Muscle layer of colon (tissue), 2 donors: ENCODE data around the gene FBXO8.
"Not testable (repeated sequence)": the region's sequence is repeated elsewhere in the genome, so short reads cannot be mapped to it uniquely, and the experiment has no call there.

Experiments
- H3K27ac ChIP-seq: one replicate; pipeline ENCODE4 v1.7.0; 2013; ENCODE audit warnings: low read depth, mild to moderate bottlenecking, low read length, moderate library complexity
- H3K27me3 ChIP-seq, 2 donors: one replicate each; pipeline ENCODE4 v1.7.0; 2013; ENCODE audit warnings: low read length in 2 of 2, mild to moderate bottlenecking in 2 of 2; ENCODE audit not compliant: insufficient read depth in 2 of 2, control insufficient read depth in 1 of 2
- H3K36me3 ChIP-seq: one replicate; pipeline ENCODE4 v1.7.0; 2013; ENCODE audit warnings: mild to moderate bottlenecking, low read length; ENCODE audit not compliant: insufficient read depth
- H3K4me1 ChIP-seq: one replicate; pipeline ENCODE4 v1.7.0; 2013; ENCODE audit warnings: mild to moderate bottlenecking, low read length; ENCODE audit not compliant: insufficient read depth
- H3K4me3 ChIP-seq, 2 donors: one replicate each; pipeline ENCODE4 v1.7.0; 2013; ENCODE audit warnings: low read length in 2 of 2, low read depth in 1 of 2, mild to moderate bottlenecking in 1 of 2, moderate library complexity in 1 of 2
- H3K9ac ChIP-seq: one replicate; pipeline ENCODE4 v1.7.0; 2013; ENCODE audit warnings: low read length
- H3K9me3 ChIP-seq: one replicate; pipeline ENCODE4 v1.7.0; 2013; ENCODE audit warnings: mild to moderate bottlenecking, low read length
- donor health status: abdominal sarcoma.
- donor health status: Adenocarcinoma of cecum.

The FBXO8 gene

GRCh38 chr4:174262624-174263444 lies 20.6 kb downstream of the FBXO8 start:
- no peak overlapping the region for H3K27ac ChIP-seq
- no peaks in the 10 kb centered on the region for H3K9me3 ChIP-seq
- no peak overlapping the region for H3K9ac ChIP-seq
- peaks cover 43% of the 10 kb centered on the region for H3K4me1 ChIP-seq
- no peaks in the 10 kb centered on the region for H3K27me3 ChIP-seq
- H3K36me3 ChIP-seq = peaks cover 4% of the 10 kb centered on the region
- H3K4me3 ChIP-seq = no peak overlapping the region

GRCh38 chr4:174261432-174261831 lies 22.0 kb downstream of the FBXO8 start:
- not testable (repeated sequence) for H3K27ac ChIP-seq, H3K9me3 ChIP-seq, H3K9ac ChIP-seq, H3K27me3 ChIP-seq, H3K4me3 ChIP-seq, H3K36me3 ChIP-seq
- peaks cover 44% of the 10 kb centered on the region for H3K4me1 ChIP-seq

DNA sequence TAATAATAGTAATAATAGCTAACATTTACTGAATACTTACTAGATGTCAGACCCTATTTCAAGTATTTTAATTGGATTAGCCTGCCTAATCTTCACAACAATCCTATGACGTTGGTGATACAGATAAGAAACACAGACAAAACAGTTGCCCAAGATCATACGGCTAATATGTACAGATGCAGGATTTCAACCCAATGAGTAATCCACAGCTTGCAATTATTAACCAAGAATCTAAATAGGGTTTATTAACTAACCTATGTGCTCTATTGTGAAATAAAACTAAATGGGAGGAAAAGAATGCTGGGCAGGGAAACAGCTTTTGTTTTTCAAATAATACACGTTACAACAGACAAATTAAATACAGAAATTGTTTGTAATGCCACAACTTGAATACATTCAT lies 23.4 kb downstream of the FBXO8 start:
- no peaks in the 10 kb centered on the region for H3K9me3 ChIP-seq
- H3K4me3 ChIP-seq = peak overlapping the region in 1 of 2 donors; percentile 37
- peak overlapping the region; percentile 24 for H3K27ac ChIP-seq
- H3K36me3 ChIP-seq = peaks cover 4% of the 10 kb centered on the region
- peaks cover 41% of the 10 kb centered on the region for H3K4me1 ChIP-seq
- no peaks in the 10 kb centered on the region for H3K27me3 ChIP-seq
- no peak overlapping the region for H3K9ac ChIP-seq

- no peak overlapping the region for H3K27ac ChIP-seq
- H3K9ac ChIP-seq = no peak overlapping the region
- H3K4me3 ChIP-seq = no peak overlapping the region
- peaks cover 36% of the 10 kb centered on the region for H3K4me1 ChIP-seq
- H3K27me3 ChIP-seq = no peaks in the 10 kb centered on the region
- H3K9me3 ChIP-seq = no peaks in the 10 kb centered on the region
- H3K36me3 ChIP-seq = peaks cover 4% of the 10 kb centered on the region
Observed at GRCh38 chr4:174259580-174259979, 23.9 kb downstream of the FBXO8 start.

GRCh38 chr4:174256277-174256713 lies 27.2 kb downstream of the FBXO8 start:
- Histone ChIP-seq H3K9me3 (no peaks in the 10 kb centered on the region), H3K36me3 (peaks cover 4% of the 10 kb centered on the region), H3K27ac (no peak overlapping the region), H3K4me3 (no peak overlapping the region), H3K9ac (no peak overlapping the region), H3K4me1 (peaks cover 30% of the 10 kb centered on the region), H3K27me3 (no peaks in the 10 kb centered on the region)

DNA sequence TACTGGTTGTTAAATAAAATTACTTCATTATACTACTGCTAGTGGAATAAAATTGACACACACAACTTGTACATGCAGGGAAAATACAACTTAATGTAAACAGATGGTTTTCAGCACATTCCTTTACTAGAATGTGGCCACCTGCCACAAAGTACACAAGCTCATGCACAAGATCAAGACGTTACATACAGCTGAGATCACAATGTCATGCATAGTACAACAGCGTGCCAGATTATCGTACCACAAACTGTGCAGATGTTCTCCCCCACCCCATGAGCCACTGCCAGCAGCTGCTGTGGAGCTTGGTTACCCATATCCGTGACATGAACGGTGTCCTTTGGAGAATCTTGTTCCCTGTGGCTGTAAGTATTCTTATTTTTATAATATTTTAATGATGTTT lies 27.7 kb downstream of the FBXO8 start:
- H3K4me3 ChIP-seq = no peak overlapping the region
- H3K27me3 ChIP-seq = no peaks in the 10 kb centered on the region
- H3K4me1 ChIP-seq = peaks cover 29% of the 10 kb centered on the region
- no peak overlapping the region for H3K27ac ChIP-seq
- peaks cover 4% of the 10 kb centered on the region for H3K36me3 ChIP-seq
- H3K9ac ChIP-seq = no peak overlapping the region
- no peaks in the 10 kb centered on the region for H3K9me3 ChIP-seq

DNA sequence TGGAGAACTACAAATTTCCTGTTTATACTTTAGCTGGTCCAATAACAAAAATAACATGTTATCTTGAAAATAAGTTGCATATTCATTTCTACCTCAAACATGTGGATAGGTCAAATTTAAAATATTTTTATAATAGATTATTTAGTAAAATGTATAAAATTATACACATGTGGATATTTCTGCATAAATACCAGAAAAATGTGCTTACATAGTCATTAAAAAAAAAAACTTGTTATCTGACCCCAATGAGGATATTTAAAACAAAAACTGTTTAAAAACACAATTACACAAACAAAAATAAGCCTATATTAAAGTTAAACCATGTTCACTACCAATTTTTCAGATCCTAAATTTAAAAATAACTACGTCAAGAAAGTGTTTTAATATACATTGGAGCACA lies 28.1 kb downstream of the FBXO8 start:
- Histone ChIP-seq H3K4me3 (no peak overlapping the region), H3K4me1 (peaks cover 25% of the 10 kb centered on the region), H3K36me3 (peaks cover 4% of the 10 kb centered on the region), H3K9me3 (no peaks in the 10 kb centered on the region), H3K27ac (no peak overlapping the region), H3K27me3 (no peaks in the 10 kb centered on the region), H3K9ac (no peak overlapping the region)

DNA sequence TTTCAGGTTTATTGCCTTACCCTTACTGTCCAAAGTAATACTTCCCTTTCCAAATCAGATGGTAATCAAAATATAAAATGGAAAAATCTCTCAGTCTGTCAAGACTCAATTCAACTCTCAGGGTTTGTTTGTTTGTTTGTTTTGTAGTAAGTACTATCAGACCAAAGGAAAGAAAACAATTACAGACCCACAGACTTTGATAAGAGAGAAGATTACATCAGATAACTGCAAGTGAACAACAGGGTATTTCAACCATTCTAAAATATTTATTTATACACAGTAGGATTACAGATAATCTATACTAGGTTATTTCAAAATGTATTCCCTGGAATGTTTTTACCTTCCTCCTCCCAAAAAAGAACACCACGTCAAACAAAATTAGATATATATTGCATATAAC lies 28.9 kb downstream of the FBXO8 start:
- no peak overlapping the region for H3K4me3 ChIP-seq
- H3K9me3 ChIP-seq = no peaks in the 10 kb centered on the region
- H3K9ac ChIP-seq = no peak overlapping the region
- H3K27me3 ChIP-seq = no peaks in the 10 kb centered on the region
- H3K36me3 ChIP-seq = peaks cover 4% of the 10 kb centered on the region
- H3K27ac ChIP-seq = no peak overlapping the region
- H3K4me1 ChIP-seq = peaks cover 22% of the 10 kb centered on the region

GRCh38 chr4:174252412-174252811 lies 31.1 kb downstream of the FBXO8 start:
- no peaks in the 10 kb centered on the region for H3K27me3 ChIP-seq
- no peaks in the 10 kb centered on the region for H3K36me3 ChIP-seq
- no peak overlapping the region for H3K27ac ChIP-seq
- H3K9me3 ChIP-seq = no peaks in the 10 kb centered on the region
- no peak overlapping the region for H3K9ac ChIP-seq
- peaks cover 31% of the 10 kb centered on the region for H3K4me1 ChIP-seq
- H3K4me3 ChIP-seq = no peak overlapping the region

- Histone ChIP-seq H3K4me1 (peaks cover 18% of the 10 kb centered on the region), H3K27me3 (no peaks in the 10 kb centered on the region), H3K36me3 (no peaks in the 10 kb centered on the region), H3K9me3 (no peaks in the 10 kb centered on the region), H3K4me3 (no peak overlapping the region), H3K9ac (no peak overlapping the region), H3K27ac (peak overlapping the region; percentile 48)
Observed at GRCh38 chr4:174248407-174248806, 35.1 kb downstream of the FBXO8 start.

GRCh38 chr4:174245714-174246113 lies 37.8 kb downstream of the FBXO8 start:
- Histone ChIP-seq H3K9ac (no peak overlapping the region), H3K9me3 (no peaks in the 10 kb centered on the region), H3K27ac (no peak overlapping the region), H3K4me1 (peaks cover 22% of the 10 kb centered on the region), H3K27me3 (no peaks in the 10 kb centered on the region), H3K4me3 (no peak overlapping the region), H3K36me3 (no peaks in the 10 kb centered on the region)

DNA sequence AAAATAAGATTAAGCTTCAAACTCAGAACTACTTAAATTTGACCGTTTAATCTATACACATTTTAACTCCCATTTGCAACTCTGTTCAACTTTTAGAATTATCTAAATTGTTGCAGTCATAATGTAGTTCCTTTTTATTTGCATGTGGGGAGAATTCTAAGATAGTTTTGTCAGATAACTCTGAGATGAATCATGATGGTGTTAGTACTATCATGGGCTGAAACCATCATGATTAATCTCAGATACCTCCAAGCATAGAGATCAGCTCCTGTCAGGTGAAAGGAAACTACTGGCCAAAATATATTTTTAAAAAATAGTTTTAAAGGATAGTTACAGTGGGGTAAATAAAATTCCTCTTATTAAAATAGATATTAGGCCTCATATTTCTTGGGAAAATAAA lies 39.0 kb downstream of the FBXO8 start:
- H3K4me1 ChIP-seq = peaks cover 17% of the 10 kb centered on the region
- no peaks in the 10 kb centered on the region for H3K9me3 ChIP-seq
- H3K36me3 ChIP-seq = no peaks in the 10 kb centered on the region
- H3K4me3 ChIP-seq = no peak overlapping the region
- no peak overlapping the region for H3K27ac ChIP-seq
- no peaks in the 10 kb centered on the region for H3K27me3 ChIP-seq
- no peak overlapping the region for H3K9ac ChIP-seq
